Measurements from ENCODE around the gene ERO1A.

DNA sequence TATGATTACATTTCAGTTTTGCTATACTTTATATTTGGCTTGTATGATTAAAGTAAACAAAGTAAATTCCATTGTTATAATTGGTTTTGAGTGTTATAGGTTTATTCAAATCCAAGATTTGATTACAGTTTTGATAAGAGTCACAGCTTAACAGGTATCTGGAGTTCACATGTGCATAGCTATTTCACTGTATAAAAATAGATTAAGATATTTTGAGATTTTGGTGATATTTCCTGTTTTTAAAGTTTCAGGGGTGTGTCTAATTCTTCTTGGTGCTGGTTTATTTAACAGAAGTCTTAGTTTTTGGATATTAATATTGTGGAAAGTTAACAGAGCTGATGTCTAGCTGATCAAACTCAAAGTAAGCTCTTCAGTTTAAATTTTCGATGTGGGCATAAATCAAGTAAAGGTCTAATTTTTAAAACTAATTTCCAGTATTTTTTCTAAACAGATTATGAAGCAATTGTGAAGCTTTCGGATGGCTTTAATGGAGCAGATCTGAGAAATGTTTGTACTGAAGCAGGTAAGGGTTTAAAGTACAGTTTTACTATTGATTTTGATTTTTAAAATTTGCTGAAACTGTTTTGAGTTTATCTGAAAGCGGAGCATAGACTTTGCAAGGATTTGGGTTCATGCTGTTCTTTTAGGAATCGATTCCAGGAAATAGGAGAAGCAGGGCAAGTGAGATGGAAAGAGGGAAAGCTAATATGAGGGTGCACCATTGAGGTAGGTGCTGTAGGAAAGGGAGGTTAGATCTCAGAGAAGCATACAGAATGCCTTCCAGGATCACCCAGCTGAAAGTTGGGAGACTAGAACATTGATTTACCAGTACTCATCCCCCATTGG lies 28.4 kb upstream of the ERO1A start:
- TF ChIP-seq FOXM1 (IDR thresholded peaks at IDR 0.05; ENCODE audit: borderline replicate concordance, low read depth), result no peak
- no peak for TF ChIP-seq EP300 (IDR thresholded peaks at IDR 0.05; ENCODE audit: borderline replicate concordance)
- TF ChIP-seq TEAD4 (IDR thresholded peaks at IDR 0.05), result no peak
- TF ChIP-seq YY1 (IDR thresholded peaks at IDR 0.05; ENCODE audit: low read depth), result no peak
- TF ChIP-seq REST (IDR thresholded peaks at IDR 0.05; ENCODE audit: low read depth), result no peak
- TF ChIP-seq MAX (IDR thresholded peaks at IDR 0.05), result no peak
- TF ChIP-seq TCF12 (IDR thresholded peaks at IDR 0.05; ENCODE audit: low read depth), result no peak
- no peak for TF ChIP-seq NFIC (IDR thresholded peaks at IDR 0.05)
- no peak for TF ChIP-seq TAF1 (IDR thresholded peaks at IDR 0.05; ENCODE audit: low read depth)
- no peak for TF ChIP-seq RAD21 (IDR thresholded peaks at IDR 0.05; ENCODE audit: low read depth)
- TF ChIP-seq, protein P1, sequence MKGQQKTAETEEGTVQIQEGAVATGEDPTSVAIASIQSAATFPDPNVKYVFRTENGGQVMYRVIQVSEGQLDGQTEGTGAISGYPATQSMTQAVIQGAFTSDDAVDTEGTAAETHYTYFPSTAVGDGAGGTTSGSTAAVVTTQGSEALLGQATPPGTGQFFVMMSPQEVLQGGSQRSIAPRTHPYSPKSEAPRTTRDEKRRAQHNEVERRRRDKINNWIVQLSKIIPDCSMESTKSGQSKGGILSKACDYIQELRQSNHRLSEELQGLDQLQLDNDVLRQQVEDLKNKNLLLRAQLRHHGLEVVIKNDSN (IDR thresholded peaks at IDR 0.05), result no peak
- TF ChIP-seq EGR1 (IDR thresholded peaks at IDR 0.05), result no peak
- no peak for TF ChIP-seq CEBPB (IDR thresholded peaks at IDR 0.05)
- TF ChIP-seq CREB1 (IDR thresholded peaks at IDR 0.05; ENCODE audit: low read depth), result no peak

Measured in Ishikawa (cell line).